GM12801 (cell line): ENCODE measurements around the gene CIB1.

ENCODE experiments used
- CTCF ChIP-seq: IDR thresholded peaks from one replicate; pipeline ENCODE4 v1.5.1; 2011; ENCODE audit warnings: control low read depth; ENCODE audit not compliant: insufficient read length; ENCODE audit errors: extremely low read depth

Gene CIB1

GRCh38 chr15:90231028-90232017 is 2.4 kb downstream of the CIB1 start:
- no peak for TF ChIP-seq CTCF

GRCh38 chr15:90230610-90231009 is 3.1 kb downstream of the CIB1 start:
- TF ChIP-seq CTCF = no peak

- no peak for TF ChIP-seq CTCF
Measured at GRCh38 chr15:90230071-90230494, 3.7 kb downstream of the CIB1 start.

GRCh38 chr15:90228960-90229359 is 4.8 kb downstream of the CIB1 start:
- no peak for TF ChIP-seq CTCF

GRCh38 chr15:90227816-90228772 is 5.6 kb downstream of the CIB1 start:
- TF ChIP-seq CTCF = no peak

GRCh38 chr15:90227336-90227735 is 6.4 kb downstream of the CIB1 start:
- no peak for TF ChIP-seq CTCF
